Nephron (organoid): Measurements from ENCODE around the gene FAM168B.

ENCODE experiments used
- H3K27ac Mint-ChIP-seq, 3 experiments: 2 replicates each; pipeline ENCODE4 v1.8.0; 2020; ENCODE audit warnings: mixed read lengths in 3 of 3, mild to moderate bottlenecking in 2 of 3, moderate library complexity in 1 of 3
- H3K27me3 Mint-ChIP-seq: 2 replicates; pipeline ENCODE4 v1.8.0; 2021; ENCODE audit warnings: low read depth, mild to moderate bottlenecking, moderate library complexity, mixed read lengths
- H3K36me3 Mint-ChIP-seq: 2 replicates; pipeline ENCODE4 v1.8.0; 2020; ENCODE audit warnings: low read depth, mixed read lengths
- H3K4me1 Mint-ChIP-seq: 2 replicates; pipeline ENCODE4 v1.8.0; 2020; ENCODE audit warnings: mixed read lengths
- H3K4me3 Mint-ChIP-seq, 3 experiments: 2 replicates each; pipeline ENCODE4 v1.8.0; 2020; ENCODE audit warnings: mild to moderate bottlenecking in 3 of 3, mixed read lengths in 3 of 3, moderate library complexity in 2 of 3
- H3K9me3 Mint-ChIP-seq: 2 replicates; pipeline ENCODE4 v1.8.0; 2020; ENCODE audit warnings: mixed read lengths
- TF ChIP-seq, protein P1 (sequence below), 3 experiments: fragments of 200-600 bp; sonication (generic); IDR thresholded peaks; one replicate each; pipeline ENCODE4 v1.5.0; 2021; ENCODE audit warnings: antibody characterized with exemption in 3 of 3; ENCODE audit not compliant: unreplicated experiment in 3 of 3

The FAM168B gene

DNA sequence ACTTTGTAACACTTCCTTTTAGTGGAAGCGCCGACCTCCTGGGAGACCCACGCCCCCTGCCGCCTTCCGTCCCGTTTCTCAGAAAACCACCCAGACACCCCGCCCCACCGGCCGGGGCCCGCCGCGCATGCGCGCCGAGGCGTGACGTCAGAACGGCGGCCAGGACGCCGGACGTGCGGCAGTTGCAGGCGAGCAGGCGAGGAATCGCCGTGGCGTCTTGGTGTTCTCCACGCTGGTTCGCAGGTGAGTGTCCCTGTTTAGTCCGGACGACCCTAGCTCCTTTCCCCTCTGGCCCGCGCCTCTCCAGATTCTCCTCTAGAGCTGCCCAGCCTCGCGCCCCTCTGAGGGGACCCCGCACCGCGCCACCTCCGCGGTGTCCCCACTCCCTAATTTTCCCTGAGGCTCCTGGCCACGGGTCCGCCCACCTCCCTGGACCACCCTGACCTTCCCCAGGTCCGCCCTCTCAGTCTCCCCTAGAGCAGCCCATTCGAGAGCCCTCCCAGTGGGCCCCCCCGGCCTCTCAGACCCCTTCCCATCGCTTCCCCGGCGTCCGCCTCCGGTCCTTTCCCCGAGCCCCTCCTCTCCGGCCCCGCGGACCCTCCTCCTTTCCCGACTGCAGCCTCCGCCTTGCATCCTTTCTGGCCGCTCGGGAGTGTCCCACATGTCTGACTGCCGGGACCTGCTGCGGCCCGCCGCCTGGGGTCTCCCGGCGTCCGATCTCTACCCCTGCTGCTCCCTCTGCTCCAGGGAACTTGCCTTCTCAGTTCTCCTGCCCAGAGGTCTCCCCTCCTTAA, 12.1 kb upstream of the FAM168B start, which contains the start of gene PLEKHB2:
TSS of gene PLEKHB2 (plus strand) at position 181 of the 794 bp plus-strand sequence. CDS start 15,606 bp downstream, outside the sequence.
- no peaks in the 10 kb centered on the region for H3K27me3 Mint-ChIP-seq
- H3K4me1 Mint-ChIP-seq: peaks cover 24% of the 10 kb centered on the region
- peaks cover 8% of the 10 kb centered on the region for H3K36me3 Mint-ChIP-seq
- TF ChIP-seq, protein P1, sequence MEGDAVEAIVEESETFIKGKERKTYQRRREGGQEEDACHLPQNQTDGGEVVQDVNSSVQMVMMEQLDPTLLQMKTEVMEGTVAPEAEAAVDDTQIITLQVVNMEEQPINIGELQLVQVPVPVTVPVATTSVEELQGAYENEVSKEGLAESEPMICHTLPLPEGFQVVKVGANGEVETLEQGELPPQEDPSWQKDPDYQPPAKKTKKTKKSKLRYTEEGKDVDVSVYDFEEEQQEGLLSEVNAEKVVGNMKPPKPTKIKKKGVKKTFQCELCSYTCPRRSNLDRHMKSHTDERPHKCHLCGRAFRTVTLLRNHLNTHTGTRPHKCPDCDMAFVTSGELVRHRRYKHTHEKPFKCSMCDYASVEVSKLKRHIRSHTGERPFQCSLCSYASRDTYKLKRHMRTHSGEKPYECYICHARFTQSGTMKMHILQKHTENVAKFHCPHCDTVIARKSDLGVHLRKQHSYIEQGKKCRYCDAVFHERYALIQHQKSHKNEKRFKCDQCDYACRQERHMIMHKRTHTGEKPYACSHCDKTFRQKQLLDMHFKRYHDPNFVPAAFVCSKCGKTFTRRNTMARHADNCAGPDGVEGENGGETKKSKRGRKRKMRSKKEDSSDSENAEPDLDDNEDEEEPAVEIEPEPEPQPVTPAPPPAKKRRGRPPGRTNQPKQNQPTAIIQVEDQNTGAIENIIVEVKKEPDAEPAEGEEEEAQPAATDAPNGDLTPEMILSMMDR (IDR thresholded peaks at IDR 0.05; ENCODE audit: unreplicated experiment in 3 of 3): peak in 2 of 3 experiments; percentile 26 to 45
- H3K9me3 Mint-ChIP-seq: no peaks in the 10 kb centered on the region
- peak within 1 kb of the TSS; percentile 74 to 96 (median 95) for H3K27ac Mint-ChIP-seq
- peak within 1 kb of the TSS; percentile 93 to 97 (median 95) for H3K4me3 Mint-ChIP-seq

DNA sequence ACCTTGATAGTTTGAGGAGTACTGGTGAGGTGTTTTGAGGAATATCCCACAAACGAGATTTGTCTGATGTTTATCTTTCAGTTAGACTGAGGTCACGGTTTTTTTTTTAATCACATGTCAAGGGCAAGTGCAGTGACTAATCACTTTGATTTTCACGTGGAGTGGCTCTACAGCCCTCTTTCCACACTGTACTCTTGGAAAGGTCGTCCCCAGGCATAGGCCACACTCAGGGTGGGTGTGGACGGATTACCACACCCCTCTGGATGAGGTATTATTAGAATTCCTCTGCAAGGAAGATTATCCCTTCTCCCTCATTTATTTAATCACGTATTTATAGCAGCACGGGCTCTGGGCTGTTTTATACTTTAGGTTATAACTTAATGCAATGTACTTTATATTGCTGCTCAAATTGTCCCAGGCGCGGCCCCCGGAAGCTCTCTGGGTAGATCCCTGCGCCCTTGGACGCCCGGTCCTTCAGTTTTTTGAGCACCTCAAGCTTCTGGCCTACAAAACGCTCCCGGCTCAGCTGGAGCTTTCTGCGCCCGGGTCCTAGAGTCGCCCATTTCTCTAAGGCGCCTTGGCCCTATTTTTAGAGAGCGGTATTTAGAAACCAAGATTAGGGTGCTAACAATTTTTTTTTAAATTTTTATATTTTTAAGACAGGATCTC, 11.4 kb upstream of the FAM168B start:
- Mint-ChIP-seq H3K4me3 (peak overlapping the region; percentile 93 to 97 (median 95)), H3K27ac (peak overlapping the region; percentile 74 to 96 (median 95)), H3K36me3 (peaks cover 5% of the 10 kb centered on the region), H3K4me1 (peaks cover 24% of the 10 kb centered on the region), H3K9me3 (no peaks in the 10 kb centered on the region), H3K27me3 (no peaks in the 10 kb centered on the region)
- TF ChIP-seq, protein P1 (IDR thresholded peaks at IDR 0.05; ENCODE audit: unreplicated experiment in 3 of 3): peak in 1 of 3 experiments; percentile 35

DNA sequence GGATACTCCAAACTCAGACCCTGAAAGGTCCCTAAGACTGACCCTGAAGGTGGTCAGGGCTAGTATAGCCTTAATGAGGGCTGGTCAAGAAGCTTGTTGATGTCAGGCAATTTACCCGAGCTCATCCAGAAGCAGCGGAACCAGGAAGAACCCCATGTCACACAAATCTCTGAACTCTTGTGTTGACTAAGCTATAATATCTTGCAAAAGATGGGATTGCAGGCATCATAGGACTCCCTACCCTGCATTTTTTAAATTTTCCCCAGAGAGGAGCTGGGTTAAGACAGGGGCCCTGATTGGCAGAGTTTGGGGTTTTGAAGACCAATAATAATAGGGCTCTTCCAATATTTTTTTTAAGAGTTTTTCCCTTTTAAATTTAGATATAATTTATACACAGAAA, 9.9 kb upstream of the FAM168B start:
- Mint-ChIP-seq H3K9me3 (no peaks in the 10 kb centered on the region), H3K4me3 (peak overlapping the region in 2 of 3 experiments; percentile 21 to 63), H3K36me3 (no peaks in the 10 kb centered on the region), H3K27me3 (no peaks in the 10 kb centered on the region), H3K27ac (peak overlapping the region in 2 of 3 experiments; percentile 54 to 55), H3K4me1 (peaks cover 24% of the 10 kb centered on the region)
- TF ChIP-seq, protein P1 (IDR thresholded peaks at IDR 0.05; ENCODE audit: unreplicated experiment in 3 of 3): no peak

DNA sequence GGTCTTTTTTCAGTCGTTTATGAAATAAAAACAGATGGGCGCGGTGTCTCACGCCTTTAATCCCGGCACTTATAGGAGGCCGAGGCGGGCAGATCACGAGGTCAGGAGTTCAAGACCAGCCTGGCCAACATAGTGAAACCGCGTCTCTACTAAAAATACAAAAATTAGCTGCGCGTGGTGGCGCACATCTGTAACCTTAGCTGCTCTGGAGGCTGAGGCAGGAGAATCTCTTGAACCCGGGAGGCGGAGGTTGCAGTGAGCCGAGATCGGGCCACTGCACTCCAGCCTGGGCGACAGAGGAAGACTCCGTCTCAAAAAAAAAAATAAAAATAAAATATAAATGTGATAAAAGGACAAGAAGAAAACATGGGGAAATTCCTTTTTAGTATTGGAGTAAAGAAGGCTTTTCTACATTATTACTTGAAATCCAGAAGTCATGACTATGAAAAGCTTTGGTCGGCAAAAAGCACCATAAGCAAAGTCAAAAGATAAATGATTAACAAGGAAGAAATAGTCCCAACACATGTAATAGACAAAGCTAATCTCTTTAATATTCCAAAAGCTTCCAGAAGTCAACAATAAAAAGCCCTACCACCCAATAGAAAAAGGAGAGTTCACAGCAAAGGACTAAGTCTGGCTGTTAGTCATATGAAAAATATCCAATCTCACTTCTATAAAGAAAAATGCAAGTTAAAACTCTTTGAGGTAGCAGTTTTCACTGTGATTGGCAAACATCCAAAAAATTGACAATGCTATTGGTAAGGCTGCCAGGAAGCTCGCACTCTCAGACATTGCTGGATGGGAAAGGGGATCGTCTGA, 1.4 kb upstream of the FAM168B start:
- Mint-ChIP-seq H3K9me3 (no peaks in the 10 kb centered on the region), H3K36me3 (peaks cover 7% of the 10 kb centered on the region), H3K27me3 (no peaks in the 10 kb centered on the region), H3K4me1 (peaks cover 18% of the 10 kb centered on the region), H3K27ac (peak overlapping the region; percentile 97 to 99 (median 98)), H3K4me3 (peak overlapping the region; percentile 88 to 99 (median 93))
- TF ChIP-seq, protein P1 (IDR thresholded peaks at IDR 0.05; ENCODE audit: unreplicated experiment in 3 of 3): no peak

DNA sequence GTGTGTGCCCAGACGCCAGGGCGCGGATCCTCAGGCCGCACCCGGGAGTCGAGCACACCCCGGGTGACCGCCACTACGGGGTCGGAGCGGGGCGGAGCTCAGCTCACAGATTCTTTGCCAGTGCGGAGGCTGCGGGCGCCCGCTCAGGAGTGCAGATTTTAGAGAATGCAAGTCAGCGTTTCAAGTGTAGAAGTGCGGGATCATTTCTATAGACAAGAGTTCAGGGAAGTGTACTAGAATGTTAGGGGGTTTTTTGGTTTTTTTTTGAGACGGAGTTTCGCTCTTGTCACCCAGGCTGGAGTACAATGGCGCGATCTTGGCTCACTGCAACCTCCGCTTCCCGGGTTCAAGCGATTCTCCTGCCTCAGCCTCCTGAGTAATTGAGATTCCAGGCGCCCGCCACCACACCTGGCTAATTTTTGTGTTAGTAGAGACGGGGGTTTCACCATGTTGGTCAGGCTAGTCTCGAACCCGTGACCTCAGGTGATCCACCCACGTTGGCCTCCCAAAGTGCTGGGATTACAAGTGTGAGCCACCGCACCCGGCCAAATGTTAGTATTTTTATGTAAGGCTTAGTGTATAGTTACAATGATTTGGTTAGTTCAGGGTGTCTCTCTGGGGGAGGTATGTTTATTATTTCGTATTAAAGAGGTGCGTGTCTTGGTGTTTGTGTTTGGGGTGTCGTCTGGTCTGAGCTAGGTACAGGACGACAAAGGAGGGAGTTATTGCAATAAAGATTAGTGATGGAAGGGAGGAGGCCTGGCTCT, 619 bp upstream of the FAM168B start:
- Mint-ChIP-seq H3K4me3 (peak overlapping the region; percentile 88 to 99 (median 93)), H3K4me1 (peaks cover 18% of the 10 kb centered on the region), H3K27ac (peak overlapping the region; percentile 97 to 99 (median 98)), H3K9me3 (no peaks in the 10 kb centered on the region), H3K36me3 (peaks cover 11% of the 10 kb centered on the region), H3K27me3 (no peaks in the 10 kb centered on the region)
- TF ChIP-seq, protein P1 (IDR thresholded peaks at IDR 0.05; ENCODE audit: unreplicated experiment in 3 of 3): no peak
